ENCODE results near the gene ATXN2. TPM values are rescaled to one million over a fixed set of nuclear protein-coding genes. Genes with fewer than 3 reads are reported as not detected.

The ATXN2 gene
- total RNA-seq, 1 experiment from 2014 or later: 20.7 TPM

- peak; percentile 87 for DNase-seq (ENCODE audit: low read depth)
These were observed 161.2 kb downstream of the ATXN2 start for GRCh38 chr12:111437816-111438454.

GRCh38 chr12:111436811-111437210 is 162.3 kb downstream of the ATXN2 start:
- no peak for DNase-seq (ENCODE audit: low read depth)

- DNase-seq (ENCODE audit: low read depth): no peak
These were observed 162.8 kb downstream of the ATXN2 start for GRCh38 chr12:111436266-111436665.

- peak; percentile 36 for DNase-seq (ENCODE audit: low read depth)
These were observed 163.4 kb downstream of the ATXN2 start for GRCh38 chr12:111435661-111436201.

- peak; percentile 73 for DNase-seq (ENCODE audit: low read depth)
These were observed 164.3 kb downstream of the ATXN2 start for GRCh38 chr12:111434680-111435338.

GRCh38 chr12:111434049-111434448 is 165.1 kb downstream of the ATXN2 start:
- no peak for DNase-seq (ENCODE audit: low read depth)

GRCh38 chr12:111431772-111432171 is 167.3 kb downstream of the ATXN2 start:
- DNase-seq (ENCODE audit: low read depth): no peak

- no peak for DNase-seq (ENCODE audit: low read depth)
These were observed 168.4 kb downstream of the ATXN2 start for GRCh38 chr12:111430433-111431353.

GRCh38 chr12:111429828-111430432 is 169.2 kb downstream of the ATXN2 start:
- DNase-seq (ENCODE audit: low read depth): no peak

GRCh38 chr12:111428728-111429175 is 170.4 kb downstream of the ATXN2 start:
- DNase-seq (ENCODE audit: low read depth): no peak

GRCh38 chr12:111428081-111428727 is 170.9 kb downstream of the ATXN2 start:
- DNase-seq (ENCODE audit: low read depth): no peak

GRCh38 chr12:111427417-111428074 is 171.6 kb downstream of the ATXN2 start:
- no peak for DNase-seq (ENCODE audit: low read depth)

- DNase-seq (ENCODE audit: low read depth): peak; percentile 78
These were observed 172.6 kb downstream of the ATXN2 start for GRCh38 chr12:111426344-111427185.

- peak; percentile 84 for DNase-seq (ENCODE audit: low read depth)
These were observed 173.5 kb downstream of the ATXN2 start for GRCh38 chr12:111425655-111426054.

- no peak for DNase-seq (ENCODE audit: low read depth)
These were observed 174.3 kb downstream of the ATXN2 start for GRCh38 chr12:111424793-111425251.

- peak; percentile 90 for DNase-seq (ENCODE audit: low read depth)
These were observed 174.8 kb downstream of the ATXN2 start for GRCh38 chr12:111424189-111424792.

GRCh38 chr12:111420494-111420893 is 178.6 kb downstream of the ATXN2 start:
- DNase-seq (ENCODE audit: low read depth): no peak

- no peak for DNase-seq (ENCODE audit: low read depth)
These were observed 179.3 kb downstream of the ATXN2 start for GRCh38 chr12:111419784-111420183.

- no peak for DNase-seq (ENCODE audit: low read depth)
These were observed 180.6 kb downstream of the ATXN2 start for GRCh38 chr12:111418594-111418880.

All from M059J (cell line).